T47D (cell line): Measurements from ENCODE around the gene CDKAL1.
"Not testable (repeated sequence)": the region's sequence is repeated elsewhere in the genome, so short reads cannot be mapped to it uniquely, and the experiment has no call there.

Experiments used
- DNase-seq, 2 experiments: peaks; one replicate each; pipeline versions ENCODE4 v3.0.0 to v3.0.0-alpha.2; 2011 to 2012; ENCODE audit warnings: low read depth in 1 of 2, low spot score in 1 of 2
- JUND ChIP-seq: IDR thresholded peaks from 2 replicates; pipeline ENCODE4 v1.6.1; 2012; ENCODE audit warnings: low read depth
- in situ Hi-C: cut with HindIII; loops from 2 replicates; pipeline ENCODE4 v1.10.0; 2016; ENCODE audit warnings: low sequenced_read_pairs, low pct_unique_long_range_greater_than_20kb

The CDKAL1 gene

GRCh38 chr6:20610636-20611370 lies 76.5 kb downstream of the CDKAL1 start:
- in situ Hi-C loops = no loop called here
- DNase-seq = no peak
- no peak for TF ChIP-seq JUND

- in situ Hi-C loops, DNase-seq: not testable (repeated sequence)
Measured at GRCh38 chr6:20617537-20617936, 83.3 kb downstream of the CDKAL1 start.

GRCh38 chr6:20620043-20620442 lies 85.8 kb downstream of the CDKAL1 start:
- no peak for TF ChIP-seq JUND
- in situ Hi-C loops = no loop called here
- DNase-seq = no peak

GRCh38 chr6:20623761-20624160 lies 89.5 kb downstream of the CDKAL1 start:
- in situ Hi-C loops = no loop called here
- no peak for DNase-seq
- TF ChIP-seq JUND = no peak

GRCh38 chr6:20626165-20626564 lies 91.9 kb downstream of the CDKAL1 start:
- in situ Hi-C loops = no loop called here
- DNase-seq = no peak
- no peak for TF ChIP-seq JUND

- DNase-seq = no peak
- no peak for TF ChIP-seq JUND
- in situ Hi-C loops = no loop called here
Measured at GRCh38 chr6:20629509-20629908, 95.3 kb downstream of the CDKAL1 start.

- no peak for DNase-seq
- in situ Hi-C loops = no loop called here
- no peak for TF ChIP-seq JUND
Measured at GRCh38 chr6:20630136-20630535, 95.9 kb downstream of the CDKAL1 start.

- DNase-seq = no peak
- TF ChIP-seq JUND = no peak
- in situ Hi-C loops = no loop called here
Measured at GRCh38 chr6:20630617-20631548, 96.6 kb downstream of the CDKAL1 start.

- in situ Hi-C loops = no loop called here
- DNase-seq = no peak
- TF ChIP-seq JUND = no peak
Measured at GRCh38 chr6:20631549-20631924, 97.3 kb downstream of the CDKAL1 start.

- no peak for DNase-seq
- in situ Hi-C loops = no loop called here
- TF ChIP-seq JUND = no peak
Measured at GRCh38 chr6:20632696-20633095, 98.4 kb downstream of the CDKAL1 start.

GRCh38 chr6:20633566-20634340 lies 99.5 kb downstream of the CDKAL1 start:
- no peak for DNase-seq
- in situ Hi-C loops = no loop called here
- TF ChIP-seq JUND = no peak

GRCh38 chr6:20639161-20639560 lies 104.9 kb downstream of the CDKAL1 start:
- in situ Hi-C loops = no loop called here

More at GRCh38 chr6:20639161-20639560, 104.9 kb downstream of the CDKAL1 start:
- no peak for DNase-seq
- TF ChIP-seq JUND = no peak
